HTR-8/SVneo (cell line): ENCODE measurements around the gene DOCK10.

Source experiments
- DNase-seq: peaks from one replicate; pipeline ENCODE4 v3.0.0; 2011; ENCODE audit warnings: low spot score, mixed read lengths; ENCODE audit not compliant: insufficient read length
- FAIRE-seq: peaks from 2 replicates; lab custom pipeline; 2011; peaks lifted over from hg19 to GRCh38; lab: Jason Lieb, UNC

DOCK10 gene

DNA sequence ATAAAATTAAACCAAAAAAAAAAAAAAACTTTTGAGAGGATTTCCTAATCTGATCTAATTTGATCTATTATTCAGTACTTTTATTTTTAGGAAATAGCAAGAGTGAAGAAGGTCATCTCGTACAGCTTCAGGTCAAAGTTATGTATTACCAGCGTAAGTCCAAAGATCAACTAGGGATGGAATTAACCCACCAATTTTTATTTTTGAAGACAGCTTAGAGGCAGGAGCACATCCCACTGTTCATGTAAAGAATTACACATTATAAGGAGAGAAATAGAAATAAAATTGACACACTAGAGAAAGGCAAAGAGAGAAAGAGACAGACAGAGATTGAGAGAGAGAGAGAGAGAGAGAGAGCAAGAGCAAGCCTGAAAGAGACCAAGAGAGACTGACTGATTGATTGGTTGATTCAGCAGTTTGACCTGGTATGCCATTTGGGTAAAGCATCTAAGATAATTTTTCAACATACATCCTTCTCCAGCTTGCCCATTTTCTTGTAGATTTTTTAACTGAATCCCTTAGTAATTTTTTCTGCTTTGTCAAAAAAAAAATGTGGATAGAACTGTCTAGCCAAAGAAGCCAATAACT lies 25.1 kb downstream of the DOCK10 start:
- DNase-seq: no peak
- FAIRE-seq: no peak

GRCh38 chr2:225013425-225014365 lies 28.6 kb downstream of the DOCK10 start:
- FAIRE-seq (no peak), DNase-seq (no peak)

GRCh38 chr2:225011585-225011984 lies 30.7 kb downstream of the DOCK10 start:
- FAIRE-seq (no peak), DNase-seq (no peak)

DNA sequence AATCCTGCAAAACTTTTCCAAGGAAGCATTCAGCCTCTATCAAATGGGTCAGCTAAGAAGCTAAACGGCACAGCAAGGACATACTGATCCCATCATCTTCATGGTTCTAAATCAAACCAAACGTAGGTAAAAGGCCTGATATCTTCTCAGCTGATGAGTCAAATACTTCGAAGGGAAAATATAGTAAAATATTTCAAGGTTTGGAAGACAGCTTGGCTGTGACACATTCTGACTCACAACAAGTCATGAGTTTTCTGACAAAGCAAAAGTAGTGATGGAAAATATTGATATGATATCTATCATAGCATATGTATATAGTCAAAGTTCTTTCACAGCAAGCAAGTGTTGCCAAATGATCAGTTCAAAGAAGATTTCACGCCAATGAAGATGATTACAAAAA lies 31.5 kb downstream of the DOCK10 start:
- DNase-seq (peak; percentile 21), FAIRE-seq (no peak)

DNA sequence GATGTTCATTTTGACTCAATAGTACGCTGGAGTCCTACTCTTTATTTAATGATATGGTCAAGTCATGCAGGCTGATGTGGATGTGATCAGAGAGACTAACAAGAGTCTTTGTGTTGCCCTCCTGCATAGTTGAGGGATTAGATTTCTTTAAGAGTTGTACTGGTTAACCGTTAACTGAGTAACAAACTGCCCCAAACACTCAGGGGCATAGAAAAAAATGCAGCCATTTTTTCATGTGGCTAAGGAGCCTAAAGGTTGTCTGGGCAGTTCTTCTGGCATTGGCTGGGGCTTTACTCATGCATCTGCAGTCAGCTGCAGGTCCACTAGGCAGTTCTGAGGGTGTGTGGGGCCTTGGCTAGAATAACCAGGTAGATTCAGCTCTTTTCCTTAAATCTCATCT lies 32.5 kb downstream of the DOCK10 start:
- no peak for FAIRE-seq
- no peak for DNase-seq

DNA sequence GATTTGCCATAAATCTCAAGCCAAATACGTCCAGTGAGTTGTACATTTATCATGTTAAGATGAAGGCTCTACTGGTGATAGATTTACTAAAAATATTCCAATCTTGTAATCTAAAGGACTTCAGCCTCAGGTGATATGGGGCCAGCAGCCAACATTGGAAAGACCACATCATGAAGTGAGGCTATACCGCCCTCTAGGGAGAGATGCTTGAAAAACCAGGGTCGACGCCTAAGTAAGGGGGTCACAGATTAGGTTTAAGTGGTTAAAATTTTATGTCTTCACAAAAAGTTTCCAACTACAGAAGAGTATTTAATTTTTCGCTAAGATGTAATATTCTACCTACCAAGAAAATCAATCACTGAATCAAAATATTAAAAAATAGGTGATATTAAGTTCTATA lies 33.3 kb downstream of the DOCK10 start:
- no peak for DNase-seq
- no peak for FAIRE-seq

- no peak for DNase-seq
- no peak for FAIRE-seq
Observed at GRCh38 chr2:225008179-225008856, 34.0 kb downstream of the DOCK10 start.

GRCh38 chr2:225006730-225007129 lies 35.5 kb downstream of the DOCK10 start:
- DNase-seq (no peak), FAIRE-seq (no peak)

DNA sequence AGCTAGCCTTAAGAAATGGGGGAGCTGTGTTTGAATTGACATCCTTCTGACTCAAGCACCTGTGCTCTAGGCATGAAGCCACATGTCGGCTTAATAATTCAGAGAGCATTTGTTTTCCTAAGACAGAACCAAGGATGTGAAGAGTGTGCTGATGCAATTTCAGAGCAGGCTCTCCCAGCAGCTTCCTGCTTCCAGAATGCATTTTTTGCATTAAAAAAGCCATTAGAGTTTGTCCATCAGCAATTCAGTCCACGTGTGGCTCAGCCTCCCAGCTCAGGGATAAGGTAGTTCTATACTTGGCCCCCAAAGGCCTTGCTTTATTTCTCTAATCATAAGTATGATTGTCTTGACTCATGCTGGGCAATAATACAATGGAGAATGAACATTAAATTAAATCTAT lies 37.7 kb downstream of the DOCK10 start:
- FAIRE-seq (no peak), DNase-seq (no peak)

DNA sequence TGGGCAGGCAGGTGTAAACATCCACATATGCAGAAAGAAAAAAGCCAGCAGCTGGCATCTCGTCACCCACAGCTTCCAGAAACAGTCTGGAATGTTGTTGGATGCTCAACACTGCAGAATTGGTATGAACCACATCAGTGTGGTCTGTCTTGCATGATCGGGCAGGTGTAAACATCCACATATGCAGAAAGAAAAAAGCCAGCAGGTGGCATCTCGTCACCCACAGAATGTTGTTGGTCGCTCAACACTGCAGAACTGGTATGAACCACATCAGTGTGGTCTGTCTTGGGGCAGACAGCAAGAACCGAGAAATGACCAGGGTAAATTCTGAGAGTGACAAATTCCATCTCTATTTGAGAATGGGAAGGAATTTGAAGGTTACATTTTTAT lies 39.6 kb downstream of the DOCK10 start:
- FAIRE-seq (no peak), DNase-seq (no peak)

- no peak for FAIRE-seq
- DNase-seq: peak; percentile 43
Observed at GRCh38 chr2:225002039-225002655, 40.1 kb downstream of the DOCK10 start.

GRCh38 chr2:224999754-225000153 lies 42.5 kb downstream of the DOCK10 start:
- no peak for FAIRE-seq

GRCh38 chr2:224999321-224999720 lies 42.9 kb downstream of the DOCK10 start:
- FAIRE-seq (no peak), DNase-seq (no peak)

More at GRCh38 chr2:224999754-225000153, 42.5 kb downstream of the DOCK10 start:
- no peak for DNase-seq

- DNase-seq: no peak
Observed at GRCh38 chr2:224997802-224998201, 44.5 kb downstream of the DOCK10 start.

DNA sequence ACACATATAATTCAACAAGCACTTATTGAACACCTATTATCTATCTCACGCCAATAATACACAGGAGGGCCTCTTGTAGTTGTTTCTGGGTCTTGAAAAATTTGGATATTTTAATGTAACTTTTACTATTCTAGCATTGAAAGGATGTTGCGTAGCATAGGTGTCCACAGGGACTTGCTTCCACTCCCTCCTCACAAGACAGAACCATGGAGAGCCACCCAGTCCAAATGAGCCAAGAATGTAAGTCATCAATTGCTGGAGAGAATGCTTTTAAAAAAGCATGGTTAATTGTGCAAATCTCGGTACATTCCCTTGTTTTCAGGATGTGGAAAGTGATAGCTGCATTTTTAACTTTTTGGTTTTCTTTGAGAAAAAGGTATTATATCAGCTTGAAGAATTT lies 46.8 kb downstream of the DOCK10 start:
- FAIRE-seq: no peak

More at GRCh38 chr2:224997802-224998201, 44.5 kb downstream of the DOCK10 start:
- FAIRE-seq: no peak

GRCh38 chr2:224994242-224994823 lies 47.9 kb downstream of the DOCK10 start:
- DNase-seq: no peak
- no peak for FAIRE-seq

More for the DNA sequence above, 46.8 kb downstream of the DOCK10 start:
- no peak for DNase-seq

GRCh38 chr2:224990710-224991109 lies 51.6 kb downstream of the DOCK10 start:
- FAIRE-seq (no peak), DNase-seq (no peak)

DNA sequence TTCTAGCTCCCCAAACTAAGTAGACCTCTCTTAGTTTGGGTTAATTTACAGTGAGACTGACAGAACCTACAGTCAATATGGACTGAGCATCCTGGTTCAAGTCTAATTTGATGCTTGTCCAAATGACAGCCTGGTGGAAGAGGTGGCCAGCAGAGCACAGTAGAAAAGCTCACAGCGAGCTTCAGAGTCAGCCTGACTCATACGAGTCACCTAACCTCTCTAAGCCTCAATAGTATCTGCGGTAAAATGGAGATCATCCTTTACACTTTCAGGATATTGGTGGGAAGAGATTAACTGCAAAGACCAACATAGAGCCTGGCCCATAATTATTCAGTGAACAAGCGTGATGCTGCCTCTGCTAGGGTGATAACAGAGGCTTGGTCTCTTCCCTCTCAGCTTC lies 54.5 kb downstream of the DOCK10 start:
- FAIRE-seq (no peak), DNase-seq (no peak)

DNA sequence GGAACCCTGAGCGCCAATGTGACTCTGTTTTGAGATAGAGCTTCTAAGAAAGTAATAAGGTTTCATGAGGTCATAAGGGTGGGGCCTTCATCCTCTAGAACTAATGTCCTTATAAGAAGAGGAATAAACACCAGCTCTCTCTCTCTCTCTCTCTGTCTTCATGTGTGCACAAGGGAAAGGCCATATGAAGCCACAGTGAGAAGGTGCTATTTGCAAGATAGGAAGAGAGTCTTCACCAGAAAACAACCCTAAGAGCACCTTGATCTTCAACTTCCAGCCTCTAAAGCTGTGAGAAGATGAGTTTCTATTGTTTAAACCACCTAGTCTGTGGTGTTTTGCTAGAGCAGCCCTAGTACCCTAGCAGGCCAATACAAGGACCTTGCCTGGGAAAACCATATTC lies 55.8 kb downstream of the DOCK10 start:
- no peak for DNase-seq
- no peak for FAIRE-seq

DNA sequence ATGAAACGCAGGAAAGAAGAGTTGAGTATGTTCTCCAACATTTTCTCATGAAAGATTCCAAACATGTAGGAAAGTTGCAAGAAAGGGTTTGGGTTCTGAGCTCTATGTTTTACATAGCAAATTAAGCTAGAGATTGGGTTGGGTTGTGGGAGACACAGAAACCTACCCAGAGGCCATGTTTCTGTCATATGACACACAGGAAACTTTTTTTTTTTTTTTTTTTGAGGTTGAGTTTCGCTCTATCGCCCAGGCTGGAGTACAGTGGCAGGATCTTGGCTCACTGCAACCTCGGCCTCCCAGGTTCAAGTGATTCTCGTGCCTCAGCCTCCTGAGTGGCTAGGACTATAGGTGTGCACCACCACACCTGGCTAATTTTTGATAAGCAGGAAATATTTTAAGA lies 57.6 kb downstream of the DOCK10 start:
- DNase-seq: no peak
- no peak for FAIRE-seq
